Neural cell (in vitro differentiated cells): ENCODE data around the gene MYO5A.

Experiments
- EP300 ChIP-seq: fragments of 450-650 bp; conservative IDR thresholded peaks from 2 replicates; pipeline ENCODE4 v1.6.1; 2014; ENCODE audit warnings: antibody characterized with exemption, mild to moderate bottlenecking, moderate library complexity; ENCODE audit not compliant: poor library complexity, severe bottlenecking
- POLR2AphosphoS5 ChIP-seq: IDR thresholded peaks from 2 replicates; pipeline ENCODE4 v1.6.1; 2012
- TAF1 ChIP-seq: IDR thresholded peaks from 2 replicates; pipeline ENCODE4 v1.6.1; 2012; ENCODE audit warnings: low read depth
- TF ChIP-seq, protein P1 (sequence below): fragments of 450-650 bp; IDR thresholded peaks from 2 replicates; pipeline ENCODE4 v1.5.1; 2014; ENCODE audit warnings: antibody characterized with exemption, mild to moderate bottlenecking, moderate library complexity; ENCODE audit not compliant: poor library complexity, severe bottlenecking

DNA sequence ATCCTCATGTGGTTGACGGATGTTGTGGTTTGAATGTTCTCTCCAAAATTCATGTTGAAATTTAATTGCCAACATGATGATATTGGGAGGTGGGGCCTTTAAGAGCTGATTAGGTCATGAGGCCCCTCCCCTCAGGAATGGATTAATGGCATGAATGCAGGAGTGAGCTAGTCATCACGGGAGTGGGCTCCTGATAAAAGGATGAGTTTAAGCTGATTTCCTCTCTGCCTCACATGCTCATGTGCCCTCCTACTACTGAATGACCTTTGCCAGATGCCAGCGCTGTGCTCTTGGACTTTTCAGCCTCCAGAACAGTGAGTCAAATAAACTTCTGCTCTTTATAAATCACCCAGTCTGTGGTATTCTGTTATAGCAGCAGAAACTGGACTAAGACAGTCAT lies 111.2 kb downstream of the MYO5A start:
- TF ChIP-seq, protein P1, sequence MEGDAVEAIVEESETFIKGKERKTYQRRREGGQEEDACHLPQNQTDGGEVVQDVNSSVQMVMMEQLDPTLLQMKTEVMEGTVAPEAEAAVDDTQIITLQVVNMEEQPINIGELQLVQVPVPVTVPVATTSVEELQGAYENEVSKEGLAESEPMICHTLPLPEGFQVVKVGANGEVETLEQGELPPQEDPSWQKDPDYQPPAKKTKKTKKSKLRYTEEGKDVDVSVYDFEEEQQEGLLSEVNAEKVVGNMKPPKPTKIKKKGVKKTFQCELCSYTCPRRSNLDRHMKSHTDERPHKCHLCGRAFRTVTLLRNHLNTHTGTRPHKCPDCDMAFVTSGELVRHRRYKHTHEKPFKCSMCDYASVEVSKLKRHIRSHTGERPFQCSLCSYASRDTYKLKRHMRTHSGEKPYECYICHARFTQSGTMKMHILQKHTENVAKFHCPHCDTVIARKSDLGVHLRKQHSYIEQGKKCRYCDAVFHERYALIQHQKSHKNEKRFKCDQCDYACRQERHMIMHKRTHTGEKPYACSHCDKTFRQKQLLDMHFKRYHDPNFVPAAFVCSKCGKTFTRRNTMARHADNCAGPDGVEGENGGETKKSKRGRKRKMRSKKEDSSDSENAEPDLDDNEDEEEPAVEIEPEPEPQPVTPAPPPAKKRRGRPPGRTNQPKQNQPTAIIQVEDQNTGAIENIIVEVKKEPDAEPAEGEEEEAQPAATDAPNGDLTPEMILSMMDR = no peak
- TF ChIP-seq POLR2AphosphoS5 (no peak), EP300 (no peak), TAF1 (no peak)
